ENCODE measurements around the gene DCBLD1. TPM values are rescaled to one million over a fixed set of nuclear protein-coding genes. Genes with fewer than 3 reads are reported as not detected.

Gene DCBLD1
- total RNA-seq, 2 donors from 2014 or later: 6.3 to 7.1 TPM

DNA sequence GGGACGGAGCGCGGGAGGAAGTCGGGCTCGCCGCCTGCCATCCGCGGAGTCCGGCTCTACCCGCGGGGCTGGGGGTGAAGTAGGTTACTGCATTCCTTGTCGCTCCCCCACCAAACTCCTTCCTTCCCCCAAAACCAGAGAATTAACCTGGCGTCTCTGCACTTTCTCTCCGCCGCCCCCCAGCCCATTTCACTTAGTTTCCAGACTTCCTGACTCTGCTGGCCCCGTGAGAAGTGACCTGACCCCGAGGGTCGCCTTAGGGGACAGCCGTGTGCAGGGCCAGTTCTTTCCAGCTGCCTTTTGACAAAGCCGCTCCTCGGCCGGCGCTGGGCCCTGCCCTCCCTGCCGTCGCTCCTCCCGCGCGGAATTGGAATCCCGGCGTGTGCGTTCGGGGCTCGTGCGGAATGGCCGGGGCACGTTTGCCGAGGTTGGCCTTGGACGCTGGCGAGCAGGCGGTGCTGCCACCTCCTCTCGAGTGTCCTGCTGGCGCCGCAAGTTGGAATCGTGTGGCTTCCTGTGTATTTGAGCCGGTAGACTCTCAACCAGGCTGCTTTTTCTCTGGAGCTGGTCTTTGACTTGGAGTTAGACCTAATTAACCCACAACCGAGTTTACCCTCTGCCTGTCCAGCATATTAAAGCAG lies 650 bp downstream of the DCBLD1 start:
- DNase-seq (ENCODE audit: low spot score): peak; percentile 68
- TF ChIP-seq, protein P1, sequence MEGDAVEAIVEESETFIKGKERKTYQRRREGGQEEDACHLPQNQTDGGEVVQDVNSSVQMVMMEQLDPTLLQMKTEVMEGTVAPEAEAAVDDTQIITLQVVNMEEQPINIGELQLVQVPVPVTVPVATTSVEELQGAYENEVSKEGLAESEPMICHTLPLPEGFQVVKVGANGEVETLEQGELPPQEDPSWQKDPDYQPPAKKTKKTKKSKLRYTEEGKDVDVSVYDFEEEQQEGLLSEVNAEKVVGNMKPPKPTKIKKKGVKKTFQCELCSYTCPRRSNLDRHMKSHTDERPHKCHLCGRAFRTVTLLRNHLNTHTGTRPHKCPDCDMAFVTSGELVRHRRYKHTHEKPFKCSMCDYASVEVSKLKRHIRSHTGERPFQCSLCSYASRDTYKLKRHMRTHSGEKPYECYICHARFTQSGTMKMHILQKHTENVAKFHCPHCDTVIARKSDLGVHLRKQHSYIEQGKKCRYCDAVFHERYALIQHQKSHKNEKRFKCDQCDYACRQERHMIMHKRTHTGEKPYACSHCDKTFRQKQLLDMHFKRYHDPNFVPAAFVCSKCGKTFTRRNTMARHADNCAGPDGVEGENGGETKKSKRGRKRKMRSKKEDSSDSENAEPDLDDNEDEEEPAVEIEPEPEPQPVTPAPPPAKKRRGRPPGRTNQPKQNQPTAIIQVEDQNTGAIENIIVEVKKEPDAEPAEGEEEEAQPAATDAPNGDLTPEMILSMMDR (IDR thresholded peaks at IDR 0.05): no peak
- Histone ChIP-seq H3K36me3 (no peaks in the 10 kb centered on the region), H3K4me1 (peaks cover 0 to 22% of the 10 kb centered on the region in 2 donors), H3K27me3 (no peaks in the 10 kb centered on the region), H3K27ac (peak overlapping the region; percentile 85 to 88), H3K4me3 (peak overlapping the region; percentile 77 to 80), H3K9me3 (no peaks in the 10 kb centered on the region)

DNA sequence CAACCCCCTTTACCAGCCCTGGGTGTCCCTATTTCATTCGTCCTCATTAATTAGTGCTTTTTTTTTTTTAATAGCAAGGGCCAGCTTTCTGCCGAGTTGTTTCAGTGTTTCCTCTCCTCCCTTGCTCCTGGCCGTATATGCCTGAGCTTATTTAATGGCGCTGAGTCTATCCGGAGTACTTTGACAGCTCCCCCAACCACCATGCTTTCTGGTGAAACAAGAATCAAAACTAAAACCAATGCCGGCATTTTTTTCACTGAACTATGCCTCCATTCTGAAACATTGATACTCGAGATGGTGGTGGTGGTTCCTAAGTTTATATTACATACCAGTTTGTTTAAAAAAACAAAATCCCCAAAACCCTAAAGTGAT lies 1.2 kb downstream of the DCBLD1 start:
- no peaks in the 10 kb centered on the region for H3K9me3 ChIP-seq
- no peaks in the 10 kb centered on the region for H3K27me3 ChIP-seq
- H3K36me3 ChIP-seq: no peaks in the 10 kb centered on the region
- H3K4me3 ChIP-seq: peak overlapping the region; percentile 77 to 80
- no peak for DNase-seq (ENCODE audit: low spot score)
- H3K4me1 ChIP-seq: peaks cover 0 to 22% of the 10 kb centered on the region in 2 donors
- TF ChIP-seq, protein P1 (IDR thresholded peaks at IDR 0.05): no peak
- peak overlapping the region; percentile 85 to 88 for H3K27ac ChIP-seq

DNA sequence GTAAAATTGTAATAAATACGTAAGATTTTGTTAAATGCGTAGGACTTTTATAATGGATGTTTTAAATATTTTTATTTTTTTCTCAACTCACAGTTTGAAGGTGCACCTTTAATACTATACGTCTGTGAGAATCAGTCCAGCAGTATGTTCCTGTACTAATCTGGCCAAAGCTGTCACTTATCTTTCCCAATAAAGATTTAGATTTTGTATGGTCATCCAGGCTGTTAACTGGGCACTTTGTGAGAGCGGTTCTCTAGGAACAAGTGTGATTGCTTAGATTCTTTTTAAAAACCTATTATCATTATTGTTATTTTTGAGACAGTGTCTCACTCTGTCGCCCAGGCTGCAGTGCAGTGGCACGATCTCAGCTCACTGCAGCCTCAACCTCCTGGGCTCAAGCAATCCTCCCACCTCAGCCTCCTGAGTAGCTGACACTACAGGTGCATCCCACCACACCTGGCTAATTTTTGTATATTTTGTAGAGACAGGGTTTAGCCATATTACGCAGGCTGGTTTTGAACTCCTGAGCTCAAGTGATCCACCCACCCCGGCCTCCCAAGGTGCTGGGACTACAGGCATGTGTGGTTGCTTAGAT lies 1.7 kb downstream of the DCBLD1 start:
- Histone ChIP-seq H3K4me3 (peak overlapping the region; percentile 77 to 80), H3K9me3 (no peaks in the 10 kb centered on the region), H3K27me3 (no peaks in the 10 kb centered on the region), H3K4me1 (peaks cover 0 to 22% of the 10 kb centered on the region in 2 donors), H3K36me3 (no peaks in the 10 kb centered on the region), H3K27ac (peak overlapping the region; percentile 85 to 88)
- TF ChIP-seq, protein P1 (IDR thresholded peaks at IDR 0.05): no peak
- DNase-seq (ENCODE audit: low spot score): no peak

DNA sequence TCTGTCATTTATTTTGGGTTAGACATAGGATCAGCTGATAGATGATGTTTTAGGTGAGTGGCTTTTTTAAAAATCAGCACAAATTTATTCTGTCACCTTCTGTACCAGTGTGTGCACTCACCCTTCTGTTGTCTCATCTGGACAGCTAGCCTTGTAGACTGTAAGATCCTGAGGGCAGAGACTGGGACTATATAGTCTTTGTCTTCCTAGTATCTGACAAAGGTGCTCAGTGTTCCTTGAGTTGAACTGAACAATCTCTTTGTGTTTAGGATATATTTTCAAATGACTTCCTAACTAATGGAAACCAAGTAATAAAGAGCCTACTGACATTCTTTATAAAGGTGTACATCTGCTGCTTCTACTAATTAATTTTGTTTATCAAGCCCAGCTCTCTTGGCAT lies 3.0 kb downstream of the DCBLD1 start:
- TF ChIP-seq, protein P1 (IDR thresholded peaks at IDR 0.05): no peak
- no peaks in the 10 kb centered on the region for H3K27me3 ChIP-seq
- H3K27ac ChIP-seq: no peak overlapping the region
- no peak overlapping the region for H3K4me3 ChIP-seq
- H3K36me3 ChIP-seq: no peaks in the 10 kb centered on the region
- no peak for DNase-seq (ENCODE audit: low spot score)
- H3K9me3 ChIP-seq: no peaks in the 10 kb centered on the region
- peaks cover 0 to 22% of the 10 kb centered on the region in 2 donors for H3K4me1 ChIP-seq

DNA sequence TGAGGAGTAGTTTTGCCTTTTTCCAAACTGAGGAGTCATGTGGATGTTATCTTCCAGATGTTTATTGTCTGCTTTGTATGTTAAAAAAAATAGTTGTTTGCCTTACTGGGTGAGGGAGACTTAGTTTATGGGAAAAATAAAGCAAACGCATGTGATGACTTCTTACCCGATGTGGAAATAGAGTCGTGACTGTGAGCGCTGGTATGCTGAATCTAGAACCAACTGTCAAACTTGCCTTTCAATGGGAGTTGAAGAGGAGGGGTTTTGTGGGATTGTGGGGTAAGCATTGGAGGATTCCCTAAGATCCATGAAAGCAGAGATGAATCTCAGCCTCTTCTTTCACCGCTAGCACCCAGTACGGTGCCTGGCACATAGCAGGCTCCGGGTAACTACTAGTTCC lies 5.3 kb downstream of the DCBLD1 start:
- no peak for DNase-seq (ENCODE audit: low spot score)
- Histone ChIP-seq H3K27ac (no peak overlapping the region), H3K9me3 (no peaks in the 10 kb centered on the region), H3K4me1 (peaks cover 0 to 11% of the 10 kb centered on the region in 2 donors), H3K36me3 (no peaks in the 10 kb centered on the region), H3K27me3 (no peaks in the 10 kb centered on the region), H3K4me3 (no peak overlapping the region)
- TF ChIP-seq, protein P1 (IDR thresholded peaks at IDR 0.05): no peak

Measured in right atrium auricular region (tissue), 2 donors.